Measurements from ENCODE around the gene DNAH2.

- TF ChIP-seq, protein P1, sequence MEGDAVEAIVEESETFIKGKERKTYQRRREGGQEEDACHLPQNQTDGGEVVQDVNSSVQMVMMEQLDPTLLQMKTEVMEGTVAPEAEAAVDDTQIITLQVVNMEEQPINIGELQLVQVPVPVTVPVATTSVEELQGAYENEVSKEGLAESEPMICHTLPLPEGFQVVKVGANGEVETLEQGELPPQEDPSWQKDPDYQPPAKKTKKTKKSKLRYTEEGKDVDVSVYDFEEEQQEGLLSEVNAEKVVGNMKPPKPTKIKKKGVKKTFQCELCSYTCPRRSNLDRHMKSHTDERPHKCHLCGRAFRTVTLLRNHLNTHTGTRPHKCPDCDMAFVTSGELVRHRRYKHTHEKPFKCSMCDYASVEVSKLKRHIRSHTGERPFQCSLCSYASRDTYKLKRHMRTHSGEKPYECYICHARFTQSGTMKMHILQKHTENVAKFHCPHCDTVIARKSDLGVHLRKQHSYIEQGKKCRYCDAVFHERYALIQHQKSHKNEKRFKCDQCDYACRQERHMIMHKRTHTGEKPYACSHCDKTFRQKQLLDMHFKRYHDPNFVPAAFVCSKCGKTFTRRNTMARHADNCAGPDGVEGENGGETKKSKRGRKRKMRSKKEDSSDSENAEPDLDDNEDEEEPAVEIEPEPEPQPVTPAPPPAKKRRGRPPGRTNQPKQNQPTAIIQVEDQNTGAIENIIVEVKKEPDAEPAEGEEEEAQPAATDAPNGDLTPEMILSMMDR (IDR thresholded peaks at IDR 0.05) = no peak
- no peak for TF ChIP-seq POLR2A (IDR thresholded peaks at IDR 0.05)
Measured at GRCh38 chr17:7697828-7698588, 19.5 kb upstream of the DNAH2 start.

Measured in tibial nerve (tissue), 3 donors.